Right renal cortex interstitium (tissue), 3 donors: Measurements from ENCODE around the gene SCD5. TPM values are rescaled to one million over a fixed set of nuclear protein-coding genes. Genes with fewer than 3 reads are reported as not detected.

ENCODE experiments used
- DNase-seq, 3 donors: peaks; one replicate each; pipeline ENCODE4 v3.0.0-alpha.2; 2013; ENCODE audit warnings: low read depth in 3 of 3, low spot score in 2 of 3
- polyA plus RNA-seq, 3 donors: library from polyadenylated mRNA; unstranded; fragments of 120-200 nt; gene quantifications; one replicate each; pipeline ENCODE4 v1.2.1, GENCODE V29; 2013; ENCODE audit not compliant: insufficient read length in 3 of 3

SCD5 gene
- polyA plus RNA-seq, 3 donors, result 30.0 to 44.7 (median 38.1) TPM

- no peak for DNase-seq
Measured at GRCh38 chr4:82697561-82697960, 101.0 kb downstream of the SCD5 start.

- DNase-seq, result no peak
Measured at GRCh38 chr4:82696117-82696860, 102.3 kb downstream of the SCD5 start.

GRCh38 chr4:82694892-82695291 is 103.7 kb downstream of the SCD5 start:
- DNase-seq, result no peak

GRCh38 chr4:82694046-82694445 is 104.5 kb downstream of the SCD5 start:
- peak in 1 of 3 donors; percentile 15 for DNase-seq

- DNase-seq, result no peak
Measured at GRCh38 chr4:82692101-82692780, 106.4 kb downstream of the SCD5 start.

GRCh38 chr4:82691431-82691830 is 107.2 kb downstream of the SCD5 start:
- DNase-seq, result no peak

GRCh38 chr4:82688091-82688795 is 110.4 kb downstream of the SCD5 start:
- DNase-seq, result no peak

- DNase-seq, result no peak
Measured at GRCh38 chr4:82687531-82687930, 111.1 kb downstream of the SCD5 start.

- no peak for DNase-seq
Measured at GRCh38 chr4:82681754-82682153, 116.8 kb downstream of the SCD5 start.

- DNase-seq, result no peak
Measured at GRCh38 chr4:82680834-82681233, 117.8 kb downstream of the SCD5 start.

- DNase-seq, result no peak
Measured at GRCh38 chr4:82679531-82679930, 119.1 kb downstream of the SCD5 start.

GRCh38 chr4:82678051-82678450 is 120.5 kb downstream of the SCD5 start:
- DNase-seq, result no peak

GRCh38 chr4:82677327-82677726 is 121.3 kb downstream of the SCD5 start:
- DNase-seq, result no peak

GRCh38 chr4:82667761-82668480 is 130.7 kb downstream of the SCD5 start:
- DNase-seq, result no peak

- no peak for DNase-seq
Measured at GRCh38 chr4:82666970-82667665, 131.5 kb downstream of the SCD5 start.

GRCh38 chr4:82661181-82661992 is 137.2 kb downstream of the SCD5 start:
- no peak for DNase-seq

- DNase-seq, result no peak
Measured at GRCh38 chr4:82652062-82652461, 146.5 kb downstream of the SCD5 start.

GRCh38 chr4:82650868-82651267 is 147.7 kb downstream of the SCD5 start:
- no peak for DNase-seq

- DNase-seq, result no peak
Measured at GRCh38 chr4:82648356-82648755, 150.2 kb downstream of the SCD5 start.
